OCI-LY7 (cell line): ENCODE results near the gene SLC2A13.

Source experiments
- CTCF ChIP-seq: fragments of 200-600 bp; sonication (generic); conservative IDR thresholded peaks from 2 replicates; pipeline ENCODE4 v1.5.1; 2014; ENCODE audit warnings: mild to moderate bottlenecking, antibody characterized with exemption, low read length, moderate library complexity, mixed read lengths
- EZH2phosphoT487 ChIP-seq: fragments of 200-600 bp; sonication (generic); IDR thresholded peaks from 2 replicates; pipeline ENCODE4 v1.6.1; 2018; ENCODE audit warnings: low read depth, borderline replicate concordance, mild to moderate bottlenecking, mixed run types, antibody characterized with exemption, low read length, moderate library complexity, mixed read lengths

GRCh38 chr12:40065636-40066035, 40.2 kb downstream of the SLC2A13 start:
- no peak for TF ChIP-seq CTCF
- no peak for TF ChIP-seq EZH2phosphoT487
